ENCODE data around the gene CLEC9A.

The CLEC9A gene

GRCh38 chr12:10065241-10065640 is 34.8 kb downstream of the CLEC9A start:
- no peak for DNase-seq (ENCODE audit: low read depth in 2 of 3, low spot score in 2 of 3)

- no peak for DNase-seq (ENCODE audit: low read depth in 2 of 3, low spot score in 2 of 3)
Observed at GRCh38 chr12:10067264-10067663, 36.8 kb downstream of the CLEC9A start.

- no peak for DNase-seq (ENCODE audit: low read depth in 2 of 3, low spot score in 2 of 3)
Observed at GRCh38 chr12:10067942-10068341, 37.5 kb downstream of the CLEC9A start.

GRCh38 chr12:10068644-10069043 is 38.2 kb downstream of the CLEC9A start:
- no peak for DNase-seq (ENCODE audit: low read depth in 2 of 3, low spot score in 2 of 3)

GRCh38 chr12:10069099-10069498 is 38.6 kb downstream of the CLEC9A start:
- no peak for DNase-seq (ENCODE audit: low read depth in 2 of 3, low spot score in 2 of 3)

GRCh38 chr12:10069976-10070375 is 39.5 kb downstream of the CLEC9A start:
- no peak for DNase-seq (ENCODE audit: low read depth in 2 of 3, low spot score in 2 of 3)

GRCh38 chr12:10070380-10070779 is 39.9 kb downstream of the CLEC9A start:
- DNase-seq (ENCODE audit: low read depth in 2 of 3, low spot score in 2 of 3) = no peak

- DNase-seq (ENCODE audit: low read depth in 2 of 3, low spot score in 2 of 3) = no peak
Observed at GRCh38 chr12:10072131-10072530, 41.6 kb downstream of the CLEC9A start.

GRCh38 chr12:10073261-10073660 is 42.8 kb downstream of the CLEC9A start:
- no peak for DNase-seq (ENCODE audit: low read depth in 2 of 3, low spot score in 2 of 3)

- no peak for DNase-seq (ENCODE audit: low read depth in 2 of 3, low spot score in 2 of 3)
Observed at GRCh38 chr12:10075451-10075850, 45.0 kb downstream of the CLEC9A start.

GRCh38 chr12:10082117-10082874 is 51.8 kb downstream of the CLEC9A start:
- DNase-seq (ENCODE audit: low read depth in 2 of 3, low spot score in 2 of 3) = no peak

- no peak for DNase-seq (ENCODE audit: low read depth in 2 of 3, low spot score in 2 of 3)
Observed at GRCh38 chr12:10084733-10085132, 54.3 kb downstream of the CLEC9A start.

- DNase-seq (ENCODE audit: low read depth in 2 of 3, low spot score in 2 of 3) = no peak
Observed at GRCh38 chr12:10086387-10086786, 55.9 kb downstream of the CLEC9A start.

- no peak for DNase-seq (ENCODE audit: low read depth in 2 of 3, low spot score in 2 of 3)
Observed at GRCh38 chr12:10088031-10088430, 57.5 kb downstream of the CLEC9A start.

- DNase-seq (ENCODE audit: low read depth in 2 of 3, low spot score in 2 of 3) = no peak
Observed at GRCh38 chr12:10088955-10089900, 58.7 kb downstream of the CLEC9A start.

- no peak for DNase-seq (ENCODE audit: low read depth in 2 of 3, low spot score in 2 of 3)
Observed at GRCh38 chr12:10094646-10095395, 64.3 kb downstream of the CLEC9A start.

- DNase-seq (ENCODE audit: low read depth in 2 of 3, low spot score in 2 of 3) = no peak
Observed at GRCh38 chr12:10095971-10096370, 65.5 kb downstream of the CLEC9A start.

- DNase-seq (ENCODE audit: low read depth in 2 of 3, low spot score in 2 of 3) = no peak
Observed at GRCh38 chr12:10097521-10097920, 67.0 kb downstream of the CLEC9A start.

- DNase-seq (ENCODE audit: low read depth in 2 of 3, low spot score in 2 of 3) = no peak
Observed at GRCh38 chr12:10098791-10099190, 68.3 kb downstream of the CLEC9A start, which contains the start of gene CLEC1A. TSS of gene CLEC1A (minus strand) at chr12:10098985. CDS start at chr12:10098922, 63 bp downstream.

GRCh38 chr12:10101042-10101579 is 70.6 kb downstream of the CLEC9A start:
- DNase-seq (ENCODE audit: low read depth in 2 of 3, low spot score in 2 of 3) = no peak

- no peak for DNase-seq (ENCODE audit: low read depth in 2 of 3, low spot score in 2 of 3)
Observed at GRCh38 chr12:10101648-10102220, 71.3 kb downstream of the CLEC9A start.

All from activated CD8-positive, alpha-beta memory T cell treated with anti-CD3 and anti-CD28 coated beads for 48 hours (primary cell).